Activated CD8-positive, alpha-beta memory T cell treated with anti-CD3 and anti-CD28 coated beads, Interleukin-2, amount 10 ng/mL, durations not matched to agents 7 days and 5 days (primary cell): ENCODE results near the gene RTCB. TPM values are rescaled to one million over a fixed set of nuclear protein-coding genes. Genes with fewer than 3 reads are reported as not detected.
A peak's percentile ranks its signal among the peaks of the same experiment; 100 is the strongest.

Experiments
- ATAC-seq: fragments of 150-1000 bp; cut with Tn5 transposase; one replicate; pipeline ENCODE4 v1.10.0; 2021; ENCODE audit warnings: moderate library complexity
- CTCF ChIA-PET: fragments of 350-600 bp; sonication (Branson Sonifier 250); formaldehyde crosslinking; loops from one replicate; lab custom pipeline; 2021; ENCODE audit warnings: antibody characterized with exemption; lab: Charles Lee
- DNase-seq: peaks from one replicate; pipeline ENCODE4 v3.0.0-alpha.2; 2020
- H3K27ac Mint-ChIP-seq: one replicate; pipeline ENCODE4 v1.8.0; 2021; ENCODE audit warnings: mild to moderate bottlenecking, mixed read lengths
- H3K27me3 Mint-ChIP-seq: one replicate; pipeline ENCODE4 v1.8.0; 2021; ENCODE audit warnings: mixed read lengths
- H3K36me3 Mint-ChIP-seq: one replicate; pipeline ENCODE4 v1.8.0; 2021; ENCODE audit warnings: mild to moderate bottlenecking, mixed read lengths
- H3K4me1 Mint-ChIP-seq: one replicate; pipeline ENCODE4 v1.8.0; 2021; ENCODE audit warnings: mixed read lengths
- H3K4me3 Mint-ChIP-seq: one replicate; pipeline ENCODE4 v1.8.0; 2021; ENCODE audit warnings: mild to moderate bottlenecking, moderate library complexity, mixed read lengths
- H3K9me3 Mint-ChIP-seq: one replicate; pipeline ENCODE4 v1.8.0; 2022; ENCODE audit warnings: low read depth, mixed read lengths
- total RNA-seq, 2 experiments: library from RNA; stranded (reverse); gene quantifications; one replicate each; pipeline ENCODE4 v1.2.3, GENCODE V29; 2021

Gene RTCB
- total RNA-seq, 2 experiments from 2014 or later: 77.2 to 85.5 TPM

- Mint-ChIP-seq H3K4me3 (peak overlapping the region; percentile 88), H3K9me3 (no peaks in the 10 kb centered on the region), H3K4me1 (peaks cover 53% of the 10 kb centered on the region), H3K27ac (peak overlapping the region; percentile 91), H3K36me3 (peaks cover 30% of the 10 kb centered on the region), H3K27me3 (peaks cover 8% of the 10 kb centered on the region)
- no peak for DNase-seq
- CTCF ChIA-PET: interaction anchor here (0.6 to 2.7 kb wide), 7 partner anchors 11 to 470 kb away, joined by 3 to 19 read pairs (median 5); partner anchors contain the start of gene FBXO7
- ATAC-seq: peak; percentile 34
Observed at GRCh38 chr22:32411402-32411801, 645 bp downstream of the RTCB start.

DNA sequence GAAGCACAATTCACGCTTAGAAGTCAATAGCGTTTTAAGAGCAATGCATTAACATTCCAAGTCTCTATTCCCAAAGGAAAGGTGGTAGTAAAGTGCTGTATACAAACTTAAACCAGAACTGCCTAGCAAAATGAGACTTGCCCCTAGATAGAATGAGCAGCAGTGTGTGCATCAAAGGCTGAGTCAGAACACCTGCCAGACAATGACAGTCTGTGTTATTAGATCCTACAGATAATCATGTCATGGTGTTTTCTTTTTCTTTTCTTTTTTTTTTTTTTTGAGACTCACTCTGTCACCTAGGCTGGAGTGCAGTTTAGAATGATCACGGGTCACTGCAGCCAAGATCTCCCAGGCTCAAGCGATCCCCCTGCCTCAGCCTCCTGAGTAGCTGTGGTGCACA lies 1.6 kb downstream of the RTCB start:
- peaks cover under 1% of the 10 kb centered on the region for H3K27me3 Mint-ChIP-seq
- peaks cover 53% of the 10 kb centered on the region for H3K4me1 Mint-ChIP-seq

GRCh38 chr22:32409977-32410376 lies 2.1 kb downstream of the RTCB start:
- CTCF ChIA-PET: interaction anchor here (0.6 to 1.9 kb wide), 5 partner anchors 9 to 439 kb away, joined by 3 to 12 read pairs (median 3); partner anchors contain the start of gene FBXO7
- H3K9me3 Mint-ChIP-seq: no peaks in the 10 kb centered on the region
- DNase-seq: no peak
- peaks cover 41% of the 10 kb centered on the region for H3K36me3 Mint-ChIP-seq
- peak overlapping the region; percentile 33 for H3K4me3 Mint-ChIP-seq
- H3K4me1 Mint-ChIP-seq: peaks cover 53% of the 10 kb centered on the region
- no peaks in the 10 kb centered on the region for H3K27me3 Mint-ChIP-seq
- peak overlapping the region; percentile 45 for H3K27ac Mint-ChIP-seq
- no peak for ATAC-seq

More for the DNA sequence above, 1.6 kb downstream of the RTCB start:
- Mint-ChIP-seq H3K9me3 (no peaks in the 10 kb centered on the region), H3K27ac (peak overlapping the region; percentile 91), H3K36me3 (peaks cover 38% of the 10 kb centered on the region), H3K4me3 (peak overlapping the region; percentile 88)
- DNase-seq (no peak), ATAC-seq (no peak)
- CTCF ChIA-PET: interaction anchor here (0.6 to 2.7 kb wide), 3 partner anchors 10 to 64 kb away, joined by 3 to 12 read pairs (median 11); partner anchors contain the start of gene FBXO7

- CTCF ChIA-PET: no interaction called here
- Mint-ChIP-seq H3K27ac (peak overlapping the region; percentile 80), H3K9me3 (no peaks in the 10 kb centered on the region), H3K4me1 (peaks cover 51% of the 10 kb centered on the region), H3K36me3 (peaks cover 47% of the 10 kb centered on the region), H3K4me3 (no peak overlapping the region), H3K27me3 (no peaks in the 10 kb centered on the region)
- ATAC-seq: no peak
- no peak for DNase-seq
Observed at GRCh38 chr22:32407936-32408335, 4.1 kb downstream of the RTCB start.

DNA sequence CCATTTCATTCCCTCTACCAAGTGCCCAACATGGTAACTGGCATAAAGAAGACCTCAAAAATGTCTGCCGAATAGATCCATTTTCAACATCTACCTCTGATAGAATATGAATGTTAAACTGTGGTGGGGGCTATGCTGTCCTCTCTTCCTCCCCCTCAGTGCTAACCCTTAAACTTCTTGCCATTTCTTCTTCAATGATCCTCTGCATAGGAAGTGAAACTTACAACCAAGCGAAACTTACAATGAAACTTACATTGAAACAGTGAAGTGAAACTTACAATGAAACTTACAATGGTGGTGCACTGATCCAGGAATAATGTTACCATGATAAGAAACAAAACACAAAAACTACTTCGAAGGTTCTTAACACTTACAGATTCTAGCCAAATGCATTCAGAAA lies 4.7 kb downstream of the RTCB start:
- Mint-ChIP-seq H3K27ac (peak overlapping the region; percentile 80), H3K27me3 (no peaks in the 10 kb centered on the region), H3K4me3 (peak overlapping the region; percentile 0), H3K4me1 (peaks cover 45% of the 10 kb centered on the region), H3K9me3 (no peaks in the 10 kb centered on the region), H3K36me3 (peaks cover 47% of the 10 kb centered on the region)
- DNase-seq (no peak), ATAC-seq (no peak)
- CTCF ChIA-PET: interaction anchor here (1.4 kb wide), 1 partner anchor 66 kb away, joined by 4 read pairs; no protein-coding TSS in a partner anchor

DNA sequence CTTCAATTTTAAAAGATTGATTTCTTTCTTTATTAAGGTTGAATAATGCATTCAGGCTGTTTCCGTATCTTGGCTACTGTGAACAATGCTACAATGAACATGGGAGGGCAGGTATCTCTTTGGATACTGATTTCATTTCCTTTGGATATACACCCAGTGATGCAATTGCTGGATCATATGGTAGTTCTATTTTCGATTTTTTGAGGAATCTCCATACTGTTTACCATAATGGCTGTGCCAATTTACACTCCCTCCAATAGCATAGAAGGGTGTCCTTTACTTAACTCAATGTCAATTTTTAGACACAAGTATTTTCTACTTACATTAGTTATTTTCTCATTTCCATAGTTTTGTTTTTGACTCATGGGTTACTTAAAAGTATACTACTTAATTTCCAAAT lies 8.0 kb downstream of the RTCB start:
- H3K27ac Mint-ChIP-seq: no peak overlapping the region
- no peaks in the 10 kb centered on the region for H3K27me3 Mint-ChIP-seq
- DNase-seq: no peak
- no peak overlapping the region for H3K4me3 Mint-ChIP-seq
- H3K9me3 Mint-ChIP-seq: no peaks in the 10 kb centered on the region
- H3K36me3 Mint-ChIP-seq: peaks cover 63% of the 10 kb centered on the region
- peaks cover 24% of the 10 kb centered on the region for H3K4me1 Mint-ChIP-seq
- ATAC-seq: no peak
- CTCF ChIA-PET: no interaction called here

DNA sequence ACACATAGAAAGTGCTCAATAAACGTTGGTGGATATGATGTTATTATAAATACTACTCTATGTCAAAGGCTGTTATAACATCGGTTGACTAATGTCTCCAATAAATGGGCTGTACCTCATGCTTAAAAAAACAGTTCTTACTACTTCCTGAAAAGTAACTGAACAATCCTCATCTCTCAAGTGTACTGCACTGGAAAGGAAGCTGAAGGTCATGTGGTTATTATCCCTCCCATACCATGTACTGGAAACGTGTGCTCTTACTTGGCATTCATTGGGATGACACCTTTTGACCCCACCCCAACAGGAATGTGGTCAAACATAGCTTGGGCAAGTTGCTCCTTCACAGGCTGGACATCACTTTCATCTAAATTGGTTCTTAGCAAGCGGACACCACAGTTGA lies 10.6 kb downstream of the RTCB start:
- H3K9me3 Mint-ChIP-seq: no peaks in the 10 kb centered on the region
- ATAC-seq (no peak), DNase-seq (no peak)
- H3K4me3 Mint-ChIP-seq: no peak overlapping the region
- H3K27ac Mint-ChIP-seq: peak overlapping the region; percentile 8
- CTCF ChIA-PET: interaction anchor here (1.2 to 3.2 kb wide), 4 partner anchors 8 to 12 kb away, joined by 3 to 11 read pairs (median 8); partner anchors contain the start of gene RTCB
- peaks cover 53% of the 10 kb centered on the region for H3K36me3 Mint-ChIP-seq
- H3K27me3 Mint-ChIP-seq: no peaks in the 10 kb centered on the region
- H3K4me1 Mint-ChIP-seq: peaks cover 7% of the 10 kb centered on the region

- CTCF ChIA-PET: no interaction called here
- ATAC-seq: no peak
- no peaks in the 10 kb centered on the region for H3K9me3 Mint-ChIP-seq
- DNase-seq: no peak
- H3K4me1 Mint-ChIP-seq: peaks cover 22% of the 10 kb centered on the region
- no peak overlapping the region for H3K27ac Mint-ChIP-seq
- no peaks in the 10 kb centered on the region for H3K27me3 Mint-ChIP-seq
- peaks cover 66% of the 10 kb centered on the region for H3K36me3 Mint-ChIP-seq
- H3K4me3 Mint-ChIP-seq: no peak overlapping the region
Observed at GRCh38 chr22:32396746-32397145, 15.3 kb downstream of the RTCB start.

DNA sequence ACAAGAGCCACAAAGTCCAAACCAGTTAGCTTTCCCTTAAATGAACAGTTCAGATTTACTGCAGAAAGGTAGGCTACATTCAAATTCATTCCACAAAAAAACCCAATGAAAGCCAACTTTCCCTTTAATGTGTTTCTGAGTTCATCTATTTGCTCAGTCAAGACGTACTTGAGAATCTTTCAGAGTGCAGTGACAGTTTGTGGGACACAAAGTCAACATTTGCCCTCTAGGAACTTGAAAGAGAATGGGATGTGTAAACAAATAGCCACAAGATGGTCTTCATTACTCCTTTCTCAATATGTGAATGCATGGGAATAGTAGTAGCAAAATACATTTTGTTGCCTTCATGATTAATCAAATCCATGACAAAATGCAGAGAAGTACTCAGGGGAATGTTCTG lies 15.8 kb downstream of the RTCB start:
- Mint-ChIP-seq H3K9me3 (no peaks in the 10 kb centered on the region), H3K36me3 (peaks cover 62% of the 10 kb centered on the region), H3K4me1 (peaks cover 22% of the 10 kb centered on the region), H3K27ac (no peak overlapping the region), H3K27me3 (no peaks in the 10 kb centered on the region), H3K4me3 (no peak overlapping the region)
- DNase-seq: no peak
- no peak for ATAC-seq
- CTCF ChIA-PET: interaction anchor here (1.5 kb wide), 1 partner anchor 130 kb away, joined by 3 read pairs; no protein-coding TSS in a partner anchor

DNA sequence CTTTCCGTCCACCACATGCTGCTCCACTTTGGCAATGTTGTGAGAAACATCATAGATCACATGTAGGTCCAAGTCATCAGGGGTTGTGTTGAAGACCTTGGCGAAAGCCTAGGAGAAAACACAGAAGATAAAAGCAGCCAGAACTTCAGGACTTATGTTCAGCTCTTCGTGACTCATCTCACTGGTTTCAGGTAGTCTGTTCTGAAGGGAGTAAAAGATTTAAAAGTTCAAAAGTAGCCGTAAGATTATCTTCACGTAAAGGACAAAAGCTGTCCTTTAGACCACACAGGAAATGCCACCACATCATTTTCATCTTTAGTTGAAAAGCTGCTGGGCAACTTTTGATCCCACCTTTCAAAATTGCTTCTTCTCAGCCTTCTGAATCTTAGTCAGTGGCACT lies 16.9 kb downstream of the RTCB start:
- peak overlapping the region; percentile 56 for H3K27ac Mint-ChIP-seq
- DNase-seq (no peak), ATAC-seq (no peak)
- no peak overlapping the region for H3K4me3 Mint-ChIP-seq
- CTCF ChIA-PET: interaction anchor here (1.5 kb wide), 1 partner anchor 129 kb away, joined by 3 read pairs; no protein-coding TSS in a partner anchor
- H3K27me3 Mint-ChIP-seq: no peaks in the 10 kb centered on the region
- peaks cover 22% of the 10 kb centered on the region for H3K4me1 Mint-ChIP-seq
- peaks cover 57% of the 10 kb centered on the region for H3K36me3 Mint-ChIP-seq
- H3K9me3 Mint-ChIP-seq: no peaks in the 10 kb centered on the region

DNA sequence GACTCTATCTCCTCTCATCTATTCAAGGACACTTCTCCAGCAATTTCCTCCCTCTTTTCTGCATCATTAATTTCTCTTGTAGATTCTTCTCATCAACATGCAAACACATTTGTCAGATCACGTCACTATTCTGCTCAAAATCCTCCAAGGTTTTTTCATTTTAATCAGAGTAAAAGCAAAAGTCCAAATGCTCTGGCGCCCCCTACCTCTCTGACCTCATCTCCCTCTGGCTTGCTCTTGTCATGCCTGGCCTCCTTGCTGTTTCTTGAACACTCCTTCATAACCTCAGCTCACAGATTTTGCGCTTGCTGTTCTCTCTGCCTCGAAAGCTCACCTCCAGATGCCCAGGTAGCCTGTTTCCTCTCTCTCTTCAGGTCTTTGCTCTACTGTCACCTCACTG lies 22.4 kb downstream of the RTCB start:
- Mint-ChIP-seq H3K27ac (peak overlapping the region; percentile 2), H3K36me3 (peaks cover 44% of the 10 kb centered on the region), H3K4me3 (no peak overlapping the region), H3K9me3 (no peaks in the 10 kb centered on the region), H3K27me3 (no peaks in the 10 kb centered on the region), H3K4me1 (no peaks in the 10 kb centered on the region)
- ATAC-seq (no peak), DNase-seq (no peak)
- CTCF ChIA-PET: interaction anchor here (1.0 to 2.3 kb wide), 5 partner anchors 9 to 393 kb away, joined by 3 to 9 read pairs (median 3); no protein-coding TSS in a partner anchor

DNA sequence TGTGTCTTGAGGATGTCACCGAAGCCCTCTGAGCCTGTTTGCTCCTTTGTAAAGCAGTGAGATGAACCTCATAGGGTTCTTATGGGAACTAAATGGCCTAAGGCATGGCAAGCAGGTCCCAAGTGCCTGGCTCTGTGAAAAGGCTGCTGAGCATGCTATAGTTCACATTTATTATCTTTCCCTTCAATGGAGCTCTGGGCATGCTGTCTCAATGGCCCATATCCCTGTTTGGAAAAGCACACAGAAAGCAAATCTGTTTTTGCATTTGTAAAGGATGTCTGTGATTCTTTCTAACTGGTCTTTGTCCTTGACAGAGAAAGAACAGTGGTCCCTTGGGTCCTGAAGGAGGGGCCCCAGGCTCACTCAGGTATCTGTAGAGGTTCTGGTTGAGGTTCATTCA lies 26.4 kb downstream of the RTCB start:
- no peaks in the 10 kb centered on the region for H3K9me3 Mint-ChIP-seq
- ATAC-seq (no peak), DNase-seq (no peak)
- peaks cover 23% of the 10 kb centered on the region for H3K36me3 Mint-ChIP-seq
- no peak overlapping the region for H3K27ac Mint-ChIP-seq
- no peak overlapping the region for H3K4me3 Mint-ChIP-seq
- H3K4me1 Mint-ChIP-seq: no peaks in the 10 kb centered on the region
- CTCF ChIA-PET: interaction anchor here (0.5 kb wide), 1 partner anchor 171 kb away, joined by 3 read pairs; no protein-coding TSS in a partner anchor
- H3K27me3 Mint-ChIP-seq: no peaks in the 10 kb centered on the region

DNA sequence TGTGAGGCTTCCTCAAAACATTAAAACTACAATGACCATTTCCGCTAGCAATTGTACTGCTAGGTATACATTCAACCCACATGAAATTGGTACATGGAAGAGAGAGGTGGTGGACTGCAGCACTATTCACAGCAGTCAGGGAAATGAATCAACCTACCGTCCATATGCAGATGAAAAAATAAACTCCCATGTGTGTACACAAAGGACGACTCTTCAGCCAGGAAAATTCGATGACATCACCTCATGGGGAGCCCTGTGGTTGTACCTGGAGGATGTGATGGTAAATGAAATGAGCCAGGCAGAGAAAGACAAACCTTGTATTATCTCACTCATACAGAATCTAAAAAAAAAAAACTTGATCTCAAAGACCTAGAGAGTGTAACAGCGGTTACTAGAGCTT lies 31.1 kb downstream of the RTCB start:
- Mint-ChIP-seq H3K4me3 (no peak overlapping the region), H3K36me3 (no peaks in the 10 kb centered on the region), H3K27ac (peak overlapping the region; percentile 21), H3K4me1 (no peaks in the 10 kb centered on the region), H3K27me3 (no peaks in the 10 kb centered on the region), H3K9me3 (no peaks in the 10 kb centered on the region)
- DNase-seq (no peak), ATAC-seq (no peak)
- CTCF ChIA-PET: interaction anchor here (1.3 kb wide), 1 partner anchor 174 kb away, joined by 4 read pairs; no protein-coding TSS in a partner anchor

GRCh38 chr22:32378707-32379272 lies 33.3 kb downstream of the RTCB start:
- H3K9me3 Mint-ChIP-seq: no peaks in the 10 kb centered on the region
- peak; percentile 36 for ATAC-seq
- H3K36me3 Mint-ChIP-seq: no peaks in the 10 kb centered on the region
- no peak overlapping the region for H3K27ac Mint-ChIP-seq
- H3K4me3 Mint-ChIP-seq: no peak overlapping the region
- H3K27me3 Mint-ChIP-seq: peaks cover 3% of the 10 kb centered on the region
- no peak for DNase-seq
- no peaks in the 10 kb centered on the region for H3K4me1 Mint-ChIP-seq
- CTCF ChIA-PET: no interaction called here
